Measurements from ENCODE around the gene SEMA5B.

The SEMA5B gene

DNA sequence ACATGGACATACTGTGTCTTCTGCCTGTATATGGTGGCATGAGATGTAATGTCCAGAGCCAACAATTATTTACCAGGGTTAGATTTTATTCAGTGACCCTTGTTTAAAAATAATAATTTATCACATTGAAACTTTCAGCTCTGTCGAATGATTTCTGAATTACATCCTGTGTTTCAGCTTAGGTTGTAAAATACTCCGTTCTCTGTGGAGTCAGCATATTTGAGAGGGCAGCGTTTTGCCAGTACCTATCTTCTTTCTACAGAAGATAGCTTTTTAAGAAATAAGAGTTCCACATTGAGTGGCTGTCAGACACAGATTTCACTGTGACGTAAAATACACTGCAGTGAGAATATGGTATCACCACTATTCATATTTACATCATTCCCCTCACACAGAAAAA lies 147.4 kb downstream of the SEMA5B start:
- Histone ChIP-seq H3K9ac (ENCODE audit: low read length) (no peak overlapping the region), H3K27me3 (replicated peaks; ENCODE audit: control insufficient read depth, insufficient read depth, low read length) (no peaks in the 10 kb centered on the region), H3K36me3 (ENCODE audit: control insufficient read depth, insufficient read depth, low read length, severe bottlenecking) (peaks cover 18% of the 10 kb centered on the region), H3K4me3 (ENCODE audit: low read length) (no peak overlapping the region), H3K4me1 (ENCODE audit: control insufficient read depth, insufficient read depth, low read length) (no peaks in the 10 kb centered on the region), H3K9me3 (ENCODE audit: control insufficient read depth, low read length) (no peaks in the 10 kb centered on the region)
- no peak for DNase-seq (ENCODE audit: low read depth)

GRCh38 chr3:122875547-122876127 lies 151.9 kb downstream of the SEMA5B start:
- no peak for DNase-seq (ENCODE audit: low read depth)
- Histone ChIP-seq H3K27me3 (replicated peaks; ENCODE audit: control insufficient read depth, insufficient read depth, low read length) (no peaks in the 10 kb centered on the region), H3K9ac (ENCODE audit: low read length) (no peak overlapping the region), H3K36me3 (ENCODE audit: control insufficient read depth, insufficient read depth, low read length, severe bottlenecking) (peaks cover 12% of the 10 kb centered on the region), H3K4me1 (ENCODE audit: control insufficient read depth, insufficient read depth, low read length) (no peaks in the 10 kb centered on the region), H3K9me3 (ENCODE audit: control insufficient read depth, low read length) (no peaks in the 10 kb centered on the region), H3K4me3 (ENCODE audit: low read length) (no peak overlapping the region)

DNA sequence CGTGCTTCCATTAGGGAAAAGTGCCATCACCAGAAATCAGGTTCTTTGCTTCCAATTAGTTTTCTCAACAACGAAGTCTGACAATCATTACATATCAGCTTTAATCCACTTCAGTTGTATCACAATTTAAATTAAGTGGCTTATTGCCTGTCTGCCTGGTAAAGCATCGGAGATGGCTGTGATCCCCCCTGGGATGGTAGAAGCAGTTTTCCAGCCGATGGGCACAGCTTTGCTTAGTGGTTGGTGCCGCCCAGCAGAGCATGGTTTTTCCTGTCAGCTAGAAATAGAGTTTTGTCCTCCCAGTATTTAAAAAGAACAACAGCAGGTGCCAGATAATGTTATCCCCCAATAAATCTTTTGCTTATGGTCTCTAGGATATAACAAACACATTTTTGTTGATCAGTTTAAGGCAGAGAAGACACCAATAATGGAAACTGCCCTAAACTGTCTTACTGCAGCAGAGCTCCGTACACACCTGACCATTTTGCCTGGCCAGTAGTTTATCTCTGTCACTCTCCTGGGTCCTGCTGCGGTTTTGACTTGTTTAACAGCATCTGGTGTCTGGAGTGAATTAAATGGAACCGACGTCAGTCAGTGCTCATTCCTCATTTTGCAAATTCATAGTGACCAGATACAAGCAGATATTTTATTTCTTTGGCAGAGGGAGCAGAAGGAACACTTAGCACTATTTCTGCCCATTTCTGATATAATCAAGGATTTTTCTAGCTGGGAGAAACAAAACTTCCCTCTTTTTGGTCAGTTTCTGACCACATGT lies 153.6 kb downstream of the SEMA5B start:
- Histone ChIP-seq H3K9me3 (ENCODE audit: control insufficient read depth, low read length) (no peaks in the 10 kb centered on the region), H3K4me1 (ENCODE audit: control insufficient read depth, insufficient read depth, low read length) (peaks cover 7% of the 10 kb centered on the region), H3K27me3 (replicated peaks; ENCODE audit: control insufficient read depth, insufficient read depth, low read length) (no peaks in the 10 kb centered on the region), H3K4me3 (ENCODE audit: low read length) (no peak overlapping the region), H3K9ac (ENCODE audit: low read length) (no peak overlapping the region), H3K36me3 (ENCODE audit: control insufficient read depth, insufficient read depth, low read length, severe bottlenecking) (no peaks in the 10 kb centered on the region)
- no peak for DNase-seq (ENCODE audit: low read depth)

- no peak for DNase-seq (ENCODE audit: low read depth)
- H3K4me1 ChIP-seq (ENCODE audit: control insufficient read depth, insufficient read depth, low read length) = peaks cover 7% of the 10 kb centered on the region
- H3K27me3 ChIP-seq (replicated peaks; ENCODE audit: control insufficient read depth, insufficient read depth, low read length) = no peaks in the 10 kb centered on the region
- no peak overlapping the region for H3K4me3 ChIP-seq (ENCODE audit: low read length)
- H3K9me3 ChIP-seq (ENCODE audit: control insufficient read depth, low read length) = no peaks in the 10 kb centered on the region
- H3K9ac ChIP-seq (ENCODE audit: low read length) = no peak overlapping the region
- H3K36me3 ChIP-seq (ENCODE audit: control insufficient read depth, insufficient read depth, low read length, severe bottlenecking) = peaks cover 7% of the 10 kb centered on the region
Observed at GRCh38 chr3:122868322-122868721, 159.2 kb downstream of the SEMA5B start.

DNA sequence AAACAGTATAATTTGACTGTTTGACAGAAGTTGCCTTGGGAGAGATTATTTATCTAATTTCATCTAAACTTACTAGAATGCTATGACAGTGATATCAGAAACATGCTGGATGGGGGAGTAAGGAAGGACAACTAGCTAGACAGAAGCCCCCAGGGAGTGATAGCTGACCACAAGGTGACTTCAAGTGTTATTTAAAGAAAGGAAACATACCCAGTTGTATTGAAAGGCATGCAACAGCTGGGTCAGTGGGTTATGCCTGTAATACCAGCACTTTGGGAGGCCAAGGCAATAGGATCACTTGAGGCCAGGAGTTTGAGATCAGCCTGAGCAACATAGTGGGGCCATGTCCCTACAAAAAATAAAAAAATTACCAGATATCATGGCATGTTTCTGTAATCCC lies 163.1 kb downstream of the SEMA5B start:
- no peak overlapping the region for H3K4me3 ChIP-seq (ENCODE audit: low read length)
- H3K4me1 ChIP-seq (ENCODE audit: control insufficient read depth, insufficient read depth, low read length) = peaks cover 8% of the 10 kb centered on the region
- no peaks in the 10 kb centered on the region for H3K27me3 ChIP-seq (replicated peaks; ENCODE audit: control insufficient read depth, insufficient read depth, low read length)
- H3K36me3 ChIP-seq (ENCODE audit: control insufficient read depth, insufficient read depth, low read length, severe bottlenecking) = peaks cover 7% of the 10 kb centered on the region
- DNase-seq (ENCODE audit: low read depth) = no peak
- no peak overlapping the region for H3K9ac ChIP-seq (ENCODE audit: low read length)
- H3K9me3 ChIP-seq (ENCODE audit: control insufficient read depth, low read length) = no peaks in the 10 kb centered on the region

DNA sequence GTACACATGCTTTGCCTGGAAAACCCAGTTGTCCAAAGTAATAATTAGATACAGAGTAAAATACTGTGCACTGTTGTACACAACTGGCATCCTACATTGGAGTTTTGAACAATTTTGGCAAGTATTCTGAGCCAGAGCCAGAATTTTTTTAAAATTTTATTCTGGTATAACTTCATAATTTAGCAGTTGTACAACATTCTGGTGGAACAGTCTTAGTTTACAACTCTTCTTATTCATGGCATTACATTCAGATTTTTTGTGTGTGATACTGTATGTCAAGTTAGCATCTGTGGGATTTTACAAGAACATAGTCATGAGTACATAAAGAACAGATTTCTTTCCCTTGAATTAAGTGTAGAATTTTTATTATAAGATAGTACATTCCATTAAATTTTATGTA lies 165.2 kb downstream of the SEMA5B start:
- H3K27me3 ChIP-seq (replicated peaks; ENCODE audit: control insufficient read depth, insufficient read depth, low read length) = no peaks in the 10 kb centered on the region
- H3K4me1 ChIP-seq (ENCODE audit: control insufficient read depth, insufficient read depth, low read length) = peaks cover 21% of the 10 kb centered on the region
- no peak overlapping the region for H3K4me3 ChIP-seq (ENCODE audit: low read length)
- no peaks in the 10 kb centered on the region for H3K9me3 ChIP-seq (ENCODE audit: control insufficient read depth, low read length)
- no peak for DNase-seq (ENCODE audit: low read depth)
- peaks cover 7% of the 10 kb centered on the region for H3K36me3 ChIP-seq (ENCODE audit: control insufficient read depth, insufficient read depth, low read length, severe bottlenecking)
- no peak overlapping the region for H3K9ac ChIP-seq (ENCODE audit: low read length)

Data from adipocyte (in vitro differentiated cells).